SU-DHL-6 (cell line): ENCODE measurements around the gene THUMPD2.

Experiments used
- H2AFZ ChIP-seq: fragments of 200-600 bp; sonication (generic); 2 replicates; pipeline ENCODE4 v1.6.1; 2014; ENCODE audit warnings: low read depth, mild to moderate bottlenecking, moderate library complexity, mixed read lengths, antibody characterized with exemption, low read length; ENCODE audit not compliant: severe bottlenecking
- H3F3A ChIP-seq: fragments of 200-600 bp; shearing (Covaris generic); 2 replicates; pipeline ENCODE4 v1.6.0; 2016; ENCODE audit warnings: antibody characterized with exemption, mild to moderate bottlenecking; ENCODE audit not compliant: insufficient read depth
- H3K27ac ChIP-seq: fragments of 200-600 bp; sonication (generic); 2 replicates; pipeline ENCODE4 v1.5.1; 2016; ENCODE audit warnings: low read depth, mild to moderate bottlenecking, low read length, moderate library complexity, mixed read lengths
- H3K27me3 ChIP-seq: fragments of 200-600 bp; sonication (generic), shearing (Covaris generic); 2 replicates; pipeline ENCODE4 v1.6.0; 2014; ENCODE audit warnings: mild to moderate bottlenecking, low read length
- H3K36me3 ChIP-seq: fragments of 200-600 bp; sonication (generic); 2 replicates; pipeline ENCODE4 v1.6.1; 2014; ENCODE audit warnings: mild to moderate bottlenecking, low read length, mixed read lengths
- H3K4me2 ChIP-seq: fragments of 300-600, 200-600 bp; shearing (Covaris generic), sonication (generic); 2 replicates; pipeline ENCODE4 v1.6.0; 2014; ENCODE audit warnings: low read length, low read depth, mild to moderate bottlenecking; ENCODE audit not compliant: poor library complexity, severe bottlenecking
- H3K4me3 ChIP-seq: fragments of 200-600 bp; sonication (generic); 2 replicates; pipeline ENCODE4 v1.5.1; 2014; ENCODE audit warnings: antibody characterized with exemption, low read length, mild to moderate bottlenecking, mixed read lengths; ENCODE audit not compliant: insufficient read depth, poor library complexity, severe bottlenecking
- H3K79me2 ChIP-seq: fragments of 200-600 bp; sonication (generic); 2 replicates; pipeline ENCODE4 v1.6.1; 2014; ENCODE audit warnings: mild to moderate bottlenecking, low read length, moderate library complexity; ENCODE audit not compliant: insufficient read depth
- H3K9ac ChIP-seq: fragments of 200-600 bp; sonication (generic); 2 replicates; pipeline ENCODE4 v1.7.0; 2014; ENCODE audit warnings: mild to moderate bottlenecking, low read length
- H3K9me2 ChIP-seq: fragments of 200-600 bp; sonication (generic); replicated peaks from 2 replicates; pipeline ENCODE4 v1.6.1; 2014; ENCODE audit warnings: low read length; ENCODE audit not compliant: insufficient read depth
- H3K9me3 ChIP-seq: fragments of 200-600 bp; sonication (generic); 2 replicates; pipeline ENCODE4 v1.6.1; 2014; ENCODE audit warnings: low read length, mixed read lengths; ENCODE audit not compliant: insufficient read depth
- H4K20me1 ChIP-seq: fragments of 200-600 bp; sonication (generic); 2 replicates; pipeline ENCODE4 v1.6.1; 2014; ENCODE audit warnings: low read depth, mild to moderate bottlenecking, antibody characterized with exemption, low read length, moderate library complexity, mixed read lengths
- CTCF ChIP-seq: fragments of 200-600 bp; sonication (generic); IDR thresholded peaks from one replicate; pipeline ENCODE4 v1.5.1; 2017; ENCODE audit warnings: antibody characterized with exemption, mild to moderate bottlenecking, low read length, moderate library complexity; ENCODE audit not compliant: insufficient read depth, poor library complexity, severe bottlenecking
- EZH2phosphoT487 ChIP-seq: fragments of 200-600 bp; sonication (generic), shearing (Covaris generic); conservative IDR thresholded peaks from 2 replicates; pipeline ENCODE4 v1.6.1; 2018; ENCODE audit warnings: mild to moderate bottlenecking, antibody characterized with exemption, low read length, moderate library complexity, mixed read lengths

Gene THUMPD2

GRCh38 chr2:39786761-39787522, 7.9 kb upstream of the THUMPD2 start:
- Histone ChIP-seq H3K79me2 (no peaks in the 10 kb centered on the region), H3K27me3 (no peaks in the 10 kb centered on the region), H3F3A (no peaks in the 10 kb centered on the region), H2AFZ (no peak overlapping the region), H3K4me2 (no peak overlapping the region), H3K4me3 (no peak overlapping the region), H3K9ac (no peak overlapping the region), H3K27ac (no peak overlapping the region), H3K9me2 (no peaks in the 10 kb centered on the region), H4K20me1 (no peaks in the 10 kb centered on the region), H3K9me3 (no peaks in the 10 kb centered on the region), H3K36me3 (no peaks in the 10 kb centered on the region)
- TF ChIP-seq EZH2phosphoT487: no peak
- TF ChIP-seq CTCF: no peak

- Histone ChIP-seq H3K9me3 (no peaks in the 10 kb centered on the region), H3K27ac (no peak overlapping the region), H3K9ac (no peak overlapping the region), H3K4me2 (no peak overlapping the region), H3K9me2 (no peaks in the 10 kb centered on the region), H4K20me1 (no peaks in the 10 kb centered on the region), H3K36me3 (no peaks in the 10 kb centered on the region), H2AFZ (no peak overlapping the region), H3F3A (peaks cover 7% of the 10 kb centered on the region), H3K27me3 (no peaks in the 10 kb centered on the region), H3K79me2 (peaks cover 14% of the 10 kb centered on the region), H3K4me3 (no peak overlapping the region)
- TF ChIP-seq EZH2phosphoT487: no peak
- TF ChIP-seq CTCF: no peak
Observed at GRCh38 chr2:39782591-39782990, 3.5 kb upstream of the THUMPD2 start.

- Histone ChIP-seq H3K36me3 (no peaks in the 10 kb centered on the region), H3K4me3 (no peak overlapping the region), H3K79me2 (peaks cover 23% of the 10 kb centered on the region), H3F3A (peaks cover 7% of the 10 kb centered on the region), H3K9ac (no peak overlapping the region), H3K27ac (no peak overlapping the region), H2AFZ (no peak overlapping the region), H3K9me2 (no peaks in the 10 kb centered on the region), H3K9me3 (no peaks in the 10 kb centered on the region), H3K4me2 (no peak overlapping the region), H4K20me1 (no peaks in the 10 kb centered on the region), H3K27me3 (no peaks in the 10 kb centered on the region)
- TF ChIP-seq EZH2phosphoT487 (no peak), CTCF (no peak)
Observed at GRCh38 chr2:39781697-39782096, 2.6 kb upstream of the THUMPD2 start.
